Measurements from ENCODE around the gene CACTIN. TPM values are rescaled to one million over a fixed set of nuclear protein-coding genes. Genes with fewer than 3 reads are reported as not detected.

Gene CACTIN
- total RNA-seq (2021; fragmentation: NEBNext Ultra II Directional; extraction: Animal tissue kit (Norgen Biotek cat#: 25700)) (29.9 and 36.2 TPM in 2 replicates), polyA plus RNA-seq (2011; rRNA removed) (25.8 and 44.1 TPM in 2 replicates), polyA minus RNA-seq (2011; rRNA and poly(A)+ RNA removed) (7.5 and 9.4 TPM in 2 replicates)
- 33.5 TPM for polyA plus RNA-seq (2011; cell fraction: cytosol; rRNA removed)
- 65.4 TPM for polyA plus RNA-seq (2011; cell fraction: nucleus; rRNA removed)
- polyA plus RNA-seq (2012, experiment 1 of 2) = 15.6 to 34.3 TPM (median 26.9 TPM) in 4 replicates
- polyA plus RNA-seq (2012, experiment 2 of 2) = 19.2 TPM
- 28.0 TPM for polyA plus RNA-seq (2013, experiment 1 of 2)
- polyA plus RNA-seq (2013, experiment 2 of 2) = 26.4 TPM
- 17.5 TPM for polyA minus RNA-seq (2011; cell fraction: cytosol; rRNA and poly(A)+ RNA removed)
- 16.0 TPM for polyA minus RNA-seq (2011; cell fraction: nucleus; rRNA and poly(A)+ RNA removed)
- long read RNA-seq, experiment 1, partial matches to known transcripts = 8 of 27 reads
- long read RNA-seq, experiment 1, other reads (novel, unspliced or antisense) = 18 of 27 reads
- long read RNA-seq, experiment 2 = 0 reads

- Histone ChIP-seq H3K23me2 (ENCODE audit: low read depth, low read length) (peaks cover 4% of the 10 kb centered on the region), H3K79me2 (ENCODE audit: control insufficient read depth in 1 of 2, insufficient read depth in 2 of 2, low read length in 2 of 2) (peaks cover 9 to 24% of the 10 kb centered on the region in 2 experiments), H2BK12ac (ENCODE audit: low read depth, low read length) (peak within 1 kb of the TSS; percentile 93), H3K9me3 (ENCODE audit: insufficient read depth in 2 of 2, low read depth in 1 of 2, low read length in 1 of 2) (no peaks in the 10 kb centered on the region), H2BK15ac (ENCODE audit: low read length) (peak within 1 kb of the TSS; percentile 100), H3K79me1 (ENCODE audit: low read depth, low read length) (peaks cover 12% of the 10 kb centered on the region), H3K4me3 (ENCODE audit: extremely low read depth in 1 of 4, insufficient read depth in 2 of 4, low read depth in 3 of 4, low read length in 4 of 4) (peak within 1 kb of the TSS; percentile 89 to 100 (median 97)), H2AFZ (ENCODE audit: low read length) (peak within 1 kb of the TSS; percentile 81; the same call in 1 of the 2 replicates), H4K91ac (replicated peaks; ENCODE audit: insufficient read length, low read length) (peak within 1 kb of the TSS; percentile 100), H2BK20ac (ENCODE audit: low read length) (0 out of 2 replicates have a peak within 1 kb of the TSS, but pooled peaks have one; percentile 91), H3K14ac (ENCODE audit: insufficient read length) (no peak within 1 kb of the TSS), H2BK5ac (ENCODE audit: low read depth, low read length) (peak within 1 kb of the TSS; percentile 99), H3K18ac (ENCODE audit: extremely low read depth, low read length) (peak within 1 kb of the TSS; percentile 98), H3K23ac (ENCODE audit: insufficient read length) (no peak within 1 kb of the TSS), H3K56ac (replicated peaks; ENCODE audit: insufficient read length, low read depth, low read length) (peak within 1 kb of the TSS; percentile 99), H3K36me3 (ENCODE audit: control insufficient read depth in 2 of 4, insufficient read depth in 4 of 4, low read length in 3 of 4) (peaks cover 2 to 8% (median 3%) of the 10 kb centered on the region in 4 experiments; a peak in 4 of 8 replicates), H4K20me1 (replicated peaks in 1 of 2; ENCODE audit: control insufficient read depth in 1 of 2, insufficient read depth in 2 of 2, low read length in 2 of 2) (peaks cover 4 to 11% of the 10 kb centered on the region in 2 experiments), H3K27ac (ENCODE audit: low read depth, low read length) (peak within 1 kb of the TSS; percentile 100), H2AK5ac (ENCODE audit: low read depth, low read length) (no peak within 1 kb of the TSS), H3K4me2 (ENCODE audit: insufficient read depth in 1 of 2, low read depth in 2 of 2, low read length in 2 of 2) (peak within 1 kb of the TSS; percentile 91 to 100), H4K8ac (ENCODE audit: extremely low read depth, insufficient read depth, low read length) (peak within 1 kb of the TSS; percentile 100), H3K9ac (replicated peaks in 1 of 4; ENCODE audit: extremely low read depth in 1 of 4, low read depth in 3 of 4, low read length in 3 of 4) (peak within 1 kb of the TSS; percentile 96 to 99 (median 98)), H2BK120ac (replicated peaks; ENCODE audit: low read depth, low read length) (peak within 1 kb of the TSS; percentile 41), H4K5ac (ENCODE audit: insufficient read length, low read depth, low read length) (peak within 1 kb of the TSS; percentile 100), H3K4me1 (replicated peaks in 1 of 4; ENCODE audit: control insufficient read depth in 3 of 4, insufficient read depth in 4 of 4, low read length in 3 of 4) (peaks cover 0 to 6% (median 2%) of the 10 kb centered on the region in 4 experiments; a peak in 4 of 7 replicates), H3K4ac (replicated peaks; ENCODE audit: insufficient read length, low read depth, low read length) (peak within 1 kb of the TSS; percentile 17), H3K27me3 (replicated peaks in 1 of 4; ENCODE audit: control insufficient read depth in 3 of 4, extremely low read depth in 1 of 4, insufficient read depth in 3 of 4, low read length in 3 of 4) (no peaks in the 10 kb centered on the region)
- peak; percentile 75 for FAIRE-seq
- 2% methylated on average over 63 of the region's 80 CpGs; no CpG with 5 or more reads in 1 of the 2 experiments for WGBS, 2 experiments (ENCODE audit: extremely low coverage in 1 of 2, insufficient coverage in 1 of 2, insufficient read length in 1 of 2, insufficient replicate concordance in 2 of 2, low coverage in 1 of 2, low lambda C conversion rate in 2 of 2, missing lambda C conversion rate in 1 of 2)
- peak; percentile 93 to 98 for DNase-seq (ENCODE audit: low read depth in 1 of 2, low spot score in 2 of 2)
- ChIA-PET CTCF (ENCODE audit: partially characterized antibody) (interaction anchor here (1.2 to 1.3 kb wide), 2 partner anchors 42 to 844 kb away, joined by 3 read pairs; partner anchors contain the start of genes GIPC3 and SGTA), POLR2A (ENCODE audit: partially characterized antibody) (interaction anchor here (1.1 to 1.5 kb wide), 4 partner anchors 9 to 126 kb away, joined by 4 to 5 read pairs (median 4); no protein-coding TSS in a partner anchor)
- TF ChIP-seq CBX5 (IDR thresholded peaks at IDR 0.05; ENCODE audit: low read depth, low read length) (no peak), RNF2 (IDR thresholded peaks at IDR 0.05; ENCODE audit: borderline replicate concordance, low read depth, low read length, missing control alignments, poor library complexity, severe bottlenecking) (no peak), RXRA (IDR thresholded peaks at IDR 0.05; ENCODE audit: insufficient read depth, low read depth, low read length) (no peak), SIN3A (conservative IDR thresholded peaks at IDR 0.05 in 1 of 2, IDR thresholded peaks at IDR 0.05 in 1 of 2; ENCODE audit: low read depth in 1 of 2, low read length in 2 of 2) (peak in 1 of 2 experiments; percentile 82; a peak in 2 of 4 replicates), SAP30 (IDR thresholded peaks at IDR 0.05; ENCODE audit: insufficient read depth, insufficient replicate concordance, low read length) (no peak), EGR1 (IDR thresholded peaks at IDR 0.05; ENCODE audit: borderline replicate concordance, low read depth, low read length) (0 out of 2 replicates have a peak, but pooled peaks have one; percentile 42)
Observed at GRCh38 chr19:3626473-3627350, at the start of gene CACTIN. Gene CACTIN (minus strand): TSS chr19:3626790. CDS start chr19:3626762, 28 bp downstream.
